Measurements from ENCODE around the gene UROC1. TPM values are rescaled to one million over a fixed set of nuclear protein-coding genes. Genes with fewer than 3 reads are reported as not detected.
"Not testable (repeated sequence)": the region's sequence is repeated elsewhere in the genome, so short reads cannot be mapped to it uniquely, and the experiment has no call there.

UROC1 gene
- total and polyA plus RNA-seq, 4 experiments from 2014 or later, result not detected

- CTCF ChIA-PET (ENCODE audit: partially characterized antibody); H3K27ac Mint-ChIP-seq: not testable (repeated sequence)
These were observed 17.1 kb upstream of the UROC1 start for GRCh38 chr3:126534716-126535115.

GRCh38 chr3:126533506-126533905 lies 15.9 kb upstream of the UROC1 start:
- CTCF ChIA-PET (ENCODE audit: partially characterized antibody), result no interaction called here
- Histone ChIP-seq H3K27me3 (ENCODE audit: insufficient read depth, low read length) (no peaks in the 10 kb centered on the region), H3K36me3 (ENCODE audit: insufficient read depth, low read length) (no peaks in the 10 kb centered on the region), H3K27ac (ENCODE audit: low read depth, low read length) (no peak overlapping the region), H3K4me3 (ENCODE audit: low read length in 2 of 2) (no peak overlapping the region), H3K4me1 (ENCODE audit: insufficient read depth, low read length) (no peaks in the 10 kb centered on the region), H3K9me3 (ENCODE audit: control insufficient read depth in 1 of 2, low read length in 2 of 2) (no peaks in the 10 kb centered on the region)
- Mint-ChIP-seq H3K27ac (no peak overlapping the region), H3K36me3 (no peaks in the 10 kb centered on the region), H3K4me3 (no peak overlapping the region), H3K4me1 (no peaks in the 10 kb centered on the region), H3K27me3 (peaks cover 10% of the 10 kb centered on the region in 2 donors), H3K9me3 (no peaks in the 10 kb centered on the region)
- no peak for DNase-seq
- intact Hi-C loops (cut with micrococcal nuclease), result no loop called here
- POLR2A ChIA-PET (ENCODE audit: partially characterized antibody), result no interaction called here

More at GRCh38 chr3:126534716-126535115, 17.1 kb upstream of the UROC1 start:
- POLR2A ChIA-PET (ENCODE audit: partially characterized antibody); H3K9me3 Mint-ChIP-seq; H3K27ac ChIP-seq (ENCODE audit: low read depth, low read length); intact Hi-C loops (cut with micrococcal nuclease); H3K9me3 ChIP-seq (ENCODE audit: control insufficient read depth in 1 of 2, low read length in 2 of 2); H3K36me3 Mint-ChIP-seq; H3K4me3 Mint-ChIP-seq; H3K36me3 ChIP-seq (ENCODE audit: insufficient read depth, low read length); H3K27me3 ChIP-seq (ENCODE audit: insufficient read depth, low read length); H3K4me1 ChIP-seq (ENCODE audit: insufficient read depth, low read length); H3K4me3 ChIP-seq (ENCODE audit: low read length in 2 of 2); DNase-seq; H3K4me1 Mint-ChIP-seq: not testable (repeated sequence)
- peaks cover 10% of the 10 kb centered on the region in 2 donors for H3K27me3 Mint-ChIP-seq

DNA sequence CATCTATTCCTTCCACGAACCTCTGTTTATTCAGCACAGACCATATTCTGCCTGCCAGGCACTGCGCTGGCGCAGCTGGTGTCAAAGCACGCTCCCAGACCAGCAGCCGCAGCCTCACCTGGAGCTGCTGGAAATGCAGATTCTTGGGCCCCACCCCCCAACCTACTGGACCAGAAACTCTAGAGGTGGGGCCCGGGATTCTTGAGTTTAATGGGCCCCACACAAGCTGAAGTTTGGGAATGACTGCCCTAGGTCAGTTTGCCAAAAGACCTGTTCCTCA lies 13.4 kb upstream of the UROC1 start:
- H3K9me3 ChIP-seq (ENCODE audit: control insufficient read depth in 1 of 2, low read length in 2 of 2), result no peaks in the 10 kb centered on the region
- H3K27me3 Mint-ChIP-seq, result peaks cover 7 to 8% of the 10 kb centered on the region in 2 donors
- H3K4me3 ChIP-seq (ENCODE audit: low read length in 2 of 2), result no peak overlapping the region
- H3K9me3 Mint-ChIP-seq, result no peaks in the 10 kb centered on the region
- POLR2A ChIA-PET (ENCODE audit: partially characterized antibody), result no interaction called here
- no peak overlapping the region for H3K27ac ChIP-seq (ENCODE audit: low read depth, low read length)
- H3K36me3 ChIP-seq (ENCODE audit: insufficient read depth, low read length), result no peaks in the 10 kb centered on the region
- CTCF ChIA-PET (ENCODE audit: partially characterized antibody), result interaction anchor here (1.6 kb wide), 1 partner anchor 8 kb away, joined by 5 read pairs; no protein-coding TSS in a partner anchor
- no peak overlapping the region for H3K27ac Mint-ChIP-seq
- no peaks in the 10 kb centered on the region for H3K36me3 Mint-ChIP-seq
- H3K4me3 Mint-ChIP-seq, result no peak overlapping the region
- H3K27me3 ChIP-seq (ENCODE audit: insufficient read depth, low read length), result no peaks in the 10 kb centered on the region
- no peaks in the 10 kb centered on the region for H3K4me1 ChIP-seq (ENCODE audit: insufficient read depth, low read length)
- intact Hi-C loops (cut with micrococcal nuclease), result no loop called here
- no peak for DNase-seq
- H3K4me1 Mint-ChIP-seq, result no peaks in the 10 kb centered on the region

- Histone ChIP-seq H3K36me3 (ENCODE audit: insufficient read depth, low read length) (no peaks in the 10 kb centered on the region), H3K4me3 (ENCODE audit: low read length in 2 of 2) (no peak overlapping the region), H3K27me3 (ENCODE audit: insufficient read depth, low read length) (no peaks in the 10 kb centered on the region), H3K27ac (ENCODE audit: low read depth, low read length) (no peak overlapping the region), H3K9me3 (ENCODE audit: control insufficient read depth in 1 of 2, low read length in 2 of 2) (no peaks in the 10 kb centered on the region), H3K4me1 (ENCODE audit: insufficient read depth, low read length) (no peaks in the 10 kb centered on the region)
- Mint-ChIP-seq H3K27ac (peak overlapping the region in 1 of 7 donors; percentile 25), H3K4me3 (no peak overlapping the region), H3K27me3 (peaks cover 5 to 6% of the 10 kb centered on the region in 2 donors), H3K4me1 (no peaks in the 10 kb centered on the region), H3K36me3 (no peaks in the 10 kb centered on the region), H3K9me3 (no peaks in the 10 kb centered on the region)
- CTCF ChIA-PET (ENCODE audit: partially characterized antibody), result interaction anchor here (1.6 kb wide), 1 partner anchor 8 kb away, joined by 5 read pairs; no protein-coding TSS in a partner anchor
- POLR2A ChIA-PET (ENCODE audit: partially characterized antibody), result no interaction called here
- intact Hi-C loops (cut with micrococcal nuclease), result no loop called here
- DNase-seq, result no peak
These were observed 12.8 kb upstream of the UROC1 start for GRCh38 chr3:126530171-126531050.

DNA sequence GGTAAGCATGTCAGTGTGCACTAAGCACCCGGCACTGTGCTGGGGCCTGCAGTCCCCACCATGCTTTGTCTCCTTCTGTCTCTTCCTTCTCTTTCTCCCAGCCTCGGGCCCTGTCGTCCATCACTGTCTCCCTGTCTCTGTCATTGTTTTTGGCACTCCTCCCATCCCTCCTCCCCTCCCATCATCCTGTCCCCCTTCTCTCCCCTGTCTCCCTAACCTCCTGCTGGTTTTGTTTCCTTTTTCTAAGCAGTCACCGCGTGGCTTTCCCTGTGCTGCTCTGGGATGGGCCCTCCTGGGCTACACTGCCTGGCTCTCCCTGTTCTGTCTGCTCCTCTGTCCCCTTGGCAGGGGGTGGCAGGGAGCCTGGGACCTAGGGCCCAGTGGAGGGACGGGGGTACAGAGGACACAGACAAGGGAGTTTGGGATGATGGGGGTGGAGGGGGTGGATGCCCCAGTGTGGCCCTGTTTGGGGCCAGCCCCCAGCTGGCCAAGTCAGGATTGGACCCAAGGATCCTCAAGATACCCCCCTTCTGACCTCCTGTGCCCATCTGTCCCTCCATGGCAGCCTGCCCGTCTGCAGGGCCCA lies 12.1 kb upstream of the UROC1 start:
- Mint-ChIP-seq H3K27me3 (peaks cover 4 to 5% of the 10 kb centered on the region in 2 donors), H3K9me3 (no peaks in the 10 kb centered on the region), H3K4me3 (no peak overlapping the region), H3K36me3 (no peaks in the 10 kb centered on the region), H3K27ac (no peak overlapping the region), H3K4me1 (no peaks in the 10 kb centered on the region)
- no peaks in the 10 kb centered on the region for H3K27me3 ChIP-seq (ENCODE audit: insufficient read depth, low read length)
- no peaks in the 10 kb centered on the region for H3K9me3 ChIP-seq (ENCODE audit: control insufficient read depth in 1 of 2, low read length in 2 of 2)
- H3K4me1 ChIP-seq (ENCODE audit: insufficient read depth, low read length), result no peaks in the 10 kb centered on the region
- DNase-seq, result no peak
- H3K36me3 ChIP-seq (ENCODE audit: insufficient read depth, low read length), result no peaks in the 10 kb centered on the region
- no peak overlapping the region for H3K27ac ChIP-seq (ENCODE audit: low read depth, low read length)
- ChIA-PET POLR2A (ENCODE audit: partially characterized antibody) (no interaction called here), CTCF (ENCODE audit: partially characterized antibody) (interaction anchor here (1.6 kb wide), 1 partner anchor 7 kb away, joined by 5 read pairs; no protein-coding TSS in a partner anchor)
- H3K4me3 ChIP-seq (ENCODE audit: low read length in 2 of 2), result no peak overlapping the region
- intact Hi-C loops (cut with micrococcal nuclease), result no loop called here

GRCh38 chr3:126528800-126529541 lies 11.4 kb upstream of the UROC1 start:
- Mint-ChIP-seq H3K36me3 (no peaks in the 10 kb centered on the region), H3K4me1 (no peaks in the 10 kb centered on the region), H3K4me3 (no peak overlapping the region), H3K27ac (no peak overlapping the region), H3K27me3 (peaks cover 0 to 4% of the 10 kb centered on the region in 2 donors), H3K9me3 (no peaks in the 10 kb centered on the region)
- no peaks in the 10 kb centered on the region for H3K9me3 ChIP-seq (ENCODE audit: control insufficient read depth in 1 of 2, low read length in 2 of 2)
- intact Hi-C loops (cut with micrococcal nuclease), result no loop called here
- no peak overlapping the region for H3K4me3 ChIP-seq (ENCODE audit: low read length in 2 of 2)
- H3K27me3 ChIP-seq (ENCODE audit: insufficient read depth, low read length), result no peaks in the 10 kb centered on the region
- POLR2A ChIA-PET (ENCODE audit: partially characterized antibody), result no interaction called here
- CTCF ChIA-PET (ENCODE audit: partially characterized antibody), result no interaction called here
- H3K27ac ChIP-seq (ENCODE audit: low read depth, low read length), result no peak overlapping the region
- H3K4me1 ChIP-seq (ENCODE audit: insufficient read depth, low read length), result no peaks in the 10 kb centered on the region
- H3K36me3 ChIP-seq (ENCODE audit: insufficient read depth, low read length), result no peaks in the 10 kb centered on the region
- no peak for DNase-seq

DNA sequence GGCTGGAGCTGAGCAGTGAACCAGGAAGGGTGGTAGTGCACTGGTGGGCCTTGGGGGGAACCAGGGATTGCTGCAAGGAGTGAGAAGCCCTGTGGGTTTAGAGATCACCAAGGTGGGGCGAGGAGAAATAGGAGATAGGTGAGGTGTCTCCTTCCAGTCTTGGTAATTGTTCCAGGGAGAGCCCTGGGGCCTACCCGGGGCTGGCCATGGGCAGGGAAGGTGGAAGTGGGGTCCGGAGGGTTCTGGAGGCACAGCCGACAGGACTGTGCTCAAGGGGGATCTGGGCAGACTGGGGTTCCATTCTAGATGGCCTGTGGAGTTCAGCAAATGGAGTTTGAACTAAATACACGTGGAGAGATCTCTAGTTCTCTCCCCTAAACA lies 10.8 kb upstream of the UROC1 start:
- Mint-ChIP-seq H3K4me1 (no peaks in the 10 kb centered on the region), H3K9me3 (no peaks in the 10 kb centered on the region), H3K27me3 (peaks cover 2 to 3% of the 10 kb centered on the region in 2 donors), H3K27ac (no peak overlapping the region), H3K4me3 (no peak overlapping the region), H3K36me3 (no peaks in the 10 kb centered on the region)
- H3K36me3 ChIP-seq (ENCODE audit: insufficient read depth, low read length), result no peaks in the 10 kb centered on the region
- no peaks in the 10 kb centered on the region for H3K27me3 ChIP-seq (ENCODE audit: insufficient read depth, low read length)
- POLR2A ChIA-PET (ENCODE audit: partially characterized antibody), result no interaction called here
- CTCF ChIA-PET (ENCODE audit: partially characterized antibody), result no interaction called here
- DNase-seq, result no peak
- intact Hi-C loops (cut with micrococcal nuclease), result no loop called here
- H3K4me1 ChIP-seq (ENCODE audit: insufficient read depth, low read length), result no peaks in the 10 kb centered on the region
- H3K27ac ChIP-seq (ENCODE audit: low read depth, low read length), result no peak overlapping the region
- no peak overlapping the region for H3K4me3 ChIP-seq (ENCODE audit: low read length in 2 of 2)
- H3K9me3 ChIP-seq (ENCODE audit: control insufficient read depth in 1 of 2, low read length in 2 of 2), result no peaks in the 10 kb centered on the region

Data from CD4-positive, alpha-beta memory T cell (primary cell).